ENCODE results near the gene MAFF.

GRCh38 chr22:38191055-38191454, 10.7 kb upstream of the MAFF start:
- no peak for TF ChIP-seq CTCF (IDR thresholded peaks at IDR 0.05)
- no peak for TF ChIP-seq POLR2A (IDR thresholded peaks at IDR 0.05)

Data from uterus (tissue), 2 donors.